Measurements from ENCODE around the gene PRSS57.
A peak's percentile ranks its signal among the peaks of the same experiment; 100 is the strongest.
"Not testable (repeated sequence)": the region's sequence is repeated elsewhere in the genome, so short reads cannot be mapped to it uniquely, and the experiment has no call there.

PRSS57 gene

DNA sequence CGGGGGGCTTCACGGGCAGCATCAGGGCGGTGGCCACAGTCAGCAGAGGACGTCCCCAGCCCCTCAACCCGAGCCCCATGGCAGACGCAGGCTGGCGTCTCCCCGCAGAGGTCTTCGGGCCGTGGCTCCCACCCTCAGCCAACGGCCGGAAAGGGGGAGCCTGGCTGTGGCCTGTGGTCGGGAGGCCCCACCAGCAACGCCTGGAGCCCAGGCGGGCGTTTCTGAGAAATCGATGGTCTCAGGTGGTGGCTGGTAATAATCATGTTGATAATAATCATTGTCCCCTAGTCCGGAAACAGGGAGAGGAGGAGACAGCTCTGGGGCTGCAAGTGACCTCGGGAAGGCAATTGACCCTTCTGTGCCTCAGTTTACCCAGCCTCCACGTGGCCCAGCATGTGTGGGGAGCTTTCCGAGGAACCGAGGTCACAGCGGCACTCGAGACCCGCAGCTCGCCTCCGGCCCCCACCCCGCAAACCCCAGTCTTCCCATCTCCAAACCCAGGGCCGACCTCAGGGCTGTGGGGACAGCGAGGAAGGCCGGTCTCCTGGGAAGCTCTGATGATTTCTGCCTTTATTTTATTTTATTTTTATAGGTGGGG lies at the start of gene PRSS57:
Gene PRSS57, minus strand, starts transcription at position 101 of the 598 bp plus-strand sequence. Its CDS starts 22 bp downstream, at position 79.
- no peak for DNase-seq (ENCODE audit: low read depth in 2 of 2)

DNA sequence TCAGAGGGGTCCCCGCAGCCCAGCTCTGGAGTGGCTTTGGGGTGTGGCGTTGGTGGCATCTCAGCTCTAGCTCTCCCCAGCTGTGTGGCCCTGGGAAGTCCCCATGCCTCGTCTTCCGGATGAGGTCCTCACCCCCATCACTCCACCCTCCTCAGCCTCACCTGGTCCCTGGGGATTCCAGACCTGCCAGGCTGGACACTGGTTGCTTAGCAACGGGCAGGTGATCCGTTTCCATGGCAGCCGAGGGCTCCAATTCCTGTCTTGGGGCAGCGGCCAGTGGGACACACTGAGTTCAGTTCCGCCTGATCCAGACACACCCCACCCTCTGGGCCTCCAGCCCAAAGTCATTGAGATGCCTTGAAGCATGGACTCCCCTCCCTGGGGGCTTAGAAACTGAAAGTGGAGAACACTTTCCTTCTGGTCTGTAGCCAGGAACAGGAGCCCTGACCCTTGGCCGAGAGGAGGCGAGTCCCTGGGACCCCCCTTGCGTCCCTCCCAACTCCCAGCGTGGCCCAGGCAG lies 48.0 kb upstream of the PRSS57 start:
- no peak for DNase-seq (ENCODE audit: low read depth in 2 of 2)

- no peak for DNase-seq (ENCODE audit: low read depth in 2 of 2)
These were observed 47.4 kb upstream of the PRSS57 start for GRCh38 chr19:742540-743075.

- DNase-seq (ENCODE audit: low read depth in 2 of 2), result no peak
These were observed 46.4 kb upstream of the PRSS57 start for GRCh38 chr19:741506-742131.

DNA sequence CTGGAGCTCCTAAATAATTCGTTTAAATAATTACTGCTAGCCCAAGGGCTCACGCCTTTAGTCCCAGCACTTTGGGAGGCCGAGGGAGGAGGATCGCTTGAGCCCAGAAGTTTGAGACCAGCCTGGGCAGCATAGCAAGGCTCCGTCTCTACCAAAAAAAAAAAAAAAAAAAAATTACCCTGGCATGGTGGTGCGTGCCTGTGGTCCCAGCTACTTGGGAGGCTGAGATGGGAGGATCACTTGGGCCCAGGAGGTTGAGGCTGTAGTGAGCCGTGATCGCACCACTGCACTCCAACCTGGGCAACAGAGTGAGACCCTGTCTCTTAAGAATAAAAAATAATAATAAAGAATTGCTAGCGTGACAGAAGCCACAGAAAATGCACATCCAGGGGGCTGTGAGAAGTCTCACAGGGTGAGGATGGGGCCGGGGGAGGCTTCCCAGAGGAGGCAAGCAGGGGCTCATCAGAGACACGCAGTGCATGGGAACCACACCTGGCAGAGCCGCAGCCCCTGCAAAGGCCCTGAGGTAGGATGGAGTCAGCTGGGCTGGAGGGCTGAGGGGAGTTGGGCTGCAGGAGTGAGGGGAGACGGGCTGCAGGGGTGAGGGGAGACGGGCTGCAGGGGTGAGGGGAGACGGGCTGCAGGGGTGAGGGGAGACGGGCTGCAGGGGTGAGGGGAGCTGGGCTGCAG lies 45.7 kb upstream of the PRSS57 start:
- DNase-seq (ENCODE audit: low read depth in 2 of 2), result not testable (repeated sequence)

- DNase-seq (ENCODE audit: low read depth in 2 of 2), result no peak
These were observed 44.9 kb upstream of the PRSS57 start for GRCh38 chr19:739998-740715.

DNA sequence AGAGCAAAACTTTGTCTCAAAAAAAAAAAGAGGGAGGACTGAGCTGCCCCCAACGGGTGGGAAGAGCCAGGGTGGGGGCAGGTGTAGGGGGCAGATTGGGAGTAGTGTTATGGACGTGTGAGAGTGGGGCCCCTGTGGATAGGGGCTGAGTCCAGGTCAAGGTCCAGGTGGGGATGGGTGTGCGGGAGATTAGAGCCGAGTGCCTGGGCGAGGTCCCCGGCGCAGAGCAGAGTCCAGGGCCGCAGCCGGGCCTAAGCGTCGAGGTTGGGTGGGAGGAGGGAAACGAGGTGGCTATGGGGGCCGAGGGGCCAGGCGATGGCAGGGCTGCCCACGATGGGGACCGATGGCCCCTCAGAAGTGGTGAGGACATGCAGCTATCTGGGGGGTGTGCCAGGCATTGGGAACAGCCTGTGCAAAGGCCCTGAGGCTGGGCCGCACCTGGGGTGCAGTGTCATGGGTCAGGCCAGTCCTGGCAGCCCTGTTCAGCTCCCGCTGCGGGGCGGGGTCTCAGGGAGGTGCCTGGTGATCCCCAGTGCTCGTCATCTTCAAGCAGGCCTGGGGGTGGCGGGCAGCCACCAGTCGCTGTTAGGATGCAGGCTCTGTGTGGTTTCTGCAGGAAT lies 43.4 kb upstream of the PRSS57 start:
- DNase-seq (ENCODE audit: low read depth in 2 of 2), result no peak

- peak; percentile 23 to 24 for DNase-seq (ENCODE audit: low read depth in 2 of 2)
These were observed 42.4 kb upstream of the PRSS57 start for GRCh38 chr19:737591-738093.

GRCh38 chr19:736125-736524 lies 40.9 kb upstream of the PRSS57 start:
- DNase-seq (ENCODE audit: low read depth in 2 of 2), result no peak

- DNase-seq (ENCODE audit: low read depth in 2 of 2), result no peak
These were observed 39.5 kb upstream of the PRSS57 start for GRCh38 chr19:734716-735115.

GRCh38 chr19:732148-733069 lies 37.2 kb upstream of the PRSS57 start:
- DNase-seq (ENCODE audit: low read depth in 2 of 2), result no peak

GRCh38 chr19:731000-731399 lies 35.7 kb upstream of the PRSS57 start:
- no peak for DNase-seq (ENCODE audit: low read depth in 2 of 2)

DNA sequence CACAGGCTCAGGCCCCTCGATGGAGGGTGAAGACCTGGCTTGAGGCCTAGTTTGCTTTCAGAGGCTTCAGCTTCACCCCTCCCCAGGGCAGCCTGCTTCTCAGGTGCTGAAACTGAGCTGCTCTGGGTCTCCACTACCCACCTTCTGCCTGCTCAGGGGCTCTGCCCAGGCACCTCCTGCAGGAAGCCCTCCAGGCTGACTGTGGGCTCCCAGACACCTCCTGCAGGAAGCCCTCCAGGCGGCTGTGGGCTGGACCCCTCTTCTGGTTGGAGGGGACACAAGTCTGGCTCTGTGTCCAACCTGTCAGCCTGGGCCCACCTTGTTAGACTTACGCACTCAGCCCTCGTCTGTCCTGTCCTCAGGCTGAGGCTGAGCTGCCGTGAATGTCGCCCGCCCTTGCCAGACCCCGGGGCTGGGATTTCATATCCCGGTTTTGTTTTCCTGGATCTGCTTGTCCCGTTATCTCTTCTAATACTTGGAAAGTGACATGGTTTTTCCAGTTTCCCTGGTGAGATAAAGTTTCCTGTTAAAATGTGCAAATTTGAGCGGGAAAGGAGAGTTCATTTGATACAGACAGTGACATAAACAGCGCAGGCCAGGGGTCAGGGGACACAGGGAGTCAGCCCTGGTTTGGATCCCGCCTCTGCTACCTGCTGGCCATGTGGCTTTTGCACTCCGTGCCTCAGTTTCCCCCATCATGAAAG lies 34.9 kb upstream of the PRSS57 start:
- DNase-seq (ENCODE audit: low read depth in 2 of 2), result no peak

- DNase-seq (ENCODE audit: low read depth in 2 of 2), result not testable (repeated sequence)
These were observed 34.3 kb upstream of the PRSS57 start for GRCh38 chr19:729564-729963.

GRCh38 chr19:728011-728410 lies 32.8 kb upstream of the PRSS57 start:
- DNase-seq (ENCODE audit: low read depth in 2 of 2), result no peak

DNA sequence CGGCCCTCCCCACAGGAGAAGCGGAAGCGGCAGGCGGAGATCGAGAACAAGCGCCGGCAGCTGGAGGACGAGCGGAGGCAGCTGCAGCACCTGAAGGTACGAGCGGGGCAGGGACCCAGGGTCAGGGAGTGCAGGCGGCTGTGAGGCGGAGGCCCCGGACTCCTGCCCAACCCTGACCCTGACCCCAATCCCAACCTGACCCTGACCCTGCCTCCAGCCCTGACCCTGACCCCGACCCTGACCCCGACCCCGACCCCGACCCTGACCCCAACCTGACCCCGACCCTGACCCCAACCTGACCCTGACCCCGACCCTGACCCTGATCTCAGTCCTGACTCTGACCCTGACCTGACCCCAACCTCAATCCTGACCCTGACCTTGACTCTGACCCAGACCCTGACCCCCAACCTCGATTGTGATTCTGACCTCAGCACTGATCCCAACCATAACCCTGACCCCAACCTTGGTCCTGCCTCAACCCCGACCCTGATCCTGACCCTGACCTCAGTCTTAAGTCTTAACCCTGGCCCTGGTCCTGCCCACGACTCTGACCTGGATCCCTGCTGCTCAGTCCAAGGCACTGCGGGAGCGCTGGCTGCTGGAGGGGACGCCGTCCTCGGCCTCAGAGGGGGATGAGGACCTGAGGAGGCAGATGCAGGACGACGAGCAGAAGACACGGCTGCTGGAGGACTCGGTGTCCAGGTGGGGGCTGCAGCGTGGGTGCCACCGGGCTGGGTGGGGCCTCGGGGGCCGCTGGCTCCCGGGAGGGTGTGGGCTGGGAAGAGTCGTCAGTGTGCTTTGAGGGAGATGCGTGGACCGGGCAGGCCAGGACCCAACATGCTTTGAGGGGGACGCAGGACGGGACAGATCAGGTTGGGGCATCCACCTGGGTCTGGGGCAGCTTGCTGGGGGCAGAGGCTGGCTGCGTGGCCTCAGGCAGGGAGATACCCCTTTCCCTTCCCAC lies 32.0 kb upstream of the PRSS57 start:
- no peak for DNase-seq (ENCODE audit: low read depth in 2 of 2)

DNA sequence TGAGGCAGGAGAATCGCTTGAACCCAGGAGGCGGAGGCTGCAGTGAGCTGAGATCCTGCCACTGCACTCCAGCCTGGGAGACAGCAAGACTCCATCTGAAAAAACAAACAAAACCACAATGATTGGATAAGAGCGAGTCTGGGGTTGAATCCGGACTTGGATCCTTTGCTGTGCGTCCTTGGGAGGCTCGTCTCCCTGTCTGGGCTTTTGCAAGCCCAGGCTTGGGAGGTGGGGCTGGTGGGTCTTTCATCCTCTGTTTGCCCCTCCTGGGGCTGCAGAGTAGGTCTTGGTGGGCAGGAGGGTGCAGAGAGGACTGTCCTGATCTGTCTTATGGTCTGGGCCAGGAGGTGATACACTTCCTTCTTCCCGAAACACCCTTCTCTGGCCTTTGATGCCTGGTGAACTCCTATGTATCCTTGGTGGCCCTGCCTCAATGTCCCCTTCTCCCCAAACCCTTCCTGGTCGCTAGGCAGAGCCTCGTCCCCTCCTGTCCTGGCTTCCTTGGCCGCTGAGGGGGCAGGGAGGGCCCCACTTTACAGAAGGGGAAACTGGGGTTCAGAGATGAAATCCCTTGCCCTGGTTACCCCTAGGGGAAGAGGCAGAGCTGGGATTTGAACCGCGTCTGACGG lies 30.3 kb upstream of the PRSS57 start:
- no peak for DNase-seq (ENCODE audit: low read depth in 2 of 2)

- no peak for DNase-seq (ENCODE audit: low read depth in 2 of 2)
These were observed 28.5 kb upstream of the PRSS57 start for GRCh38 chr19:723714-724113.

All from stimulated activated CD8-positive, alpha-beta memory T cell treated with anti-CD3 and anti-CD28 coated beads, Interleukin-15, amount 100 ng/mL, for 48 hours (primary cell).